Activated T-cell treated with anti-CD3 and anti-CD28 coated beads for 1 hour (primary cell): Measurements from ENCODE around the gene CAMTA1.
"Not testable (repeated sequence)": the region's sequence is repeated elsewhere in the genome, so short reads cannot be mapped to it uniquely, and the experiment has no call there.

Experiments used
- DNase-seq: peaks from one replicate; pipeline ENCODE4 v3.0.0-alpha.2; 2020; ENCODE audit warnings: low read depth

CAMTA1 gene

GRCh38 chr1:7409278-7409677 lies 624.0 kb downstream of the CAMTA1 start:
- DNase-seq: no peak

- DNase-seq: no peak
These were observed 624.9 kb downstream of the CAMTA1 start for GRCh38 chr1:7410156-7410555.

- not testable (repeated sequence) for DNase-seq
These were observed 632.4 kb downstream of the CAMTA1 start for GRCh38 chr1:7417618-7418017.

- DNase-seq: no peak
These were observed 633.3 kb downstream of the CAMTA1 start for GRCh38 chr1:7418442-7419080.

GRCh38 chr1:7420098-7420445 lies 634.8 kb downstream of the CAMTA1 start:
- no peak for DNase-seq

- DNase-seq: no peak
These were observed 635.3 kb downstream of the CAMTA1 start for GRCh38 chr1:7420470-7421100.

- DNase-seq: no peak
These were observed 636.3 kb downstream of the CAMTA1 start for GRCh38 chr1:7421471-7422075.

GRCh38 chr1:7422081-7422480 lies 636.8 kb downstream of the CAMTA1 start:
- no peak for DNase-seq

GRCh38 chr1:7422561-7422960 lies 637.3 kb downstream of the CAMTA1 start:
- no peak for DNase-seq

- no peak for DNase-seq
These were observed 637.7 kb downstream of the CAMTA1 start for GRCh38 chr1:7422966-7423365.

- no peak for DNase-seq
These were observed 639.2 kb downstream of the CAMTA1 start for GRCh38 chr1:7424352-7424890.

- DNase-seq: no peak
These were observed 640.0 kb downstream of the CAMTA1 start for GRCh38 chr1:7425229-7425628.

- no peak for DNase-seq
These were observed 640.5 kb downstream of the CAMTA1 start for GRCh38 chr1:7425771-7426170.

GRCh38 chr1:7426780-7427604 lies 641.7 kb downstream of the CAMTA1 start:
- no peak for DNase-seq

- DNase-seq: no peak
These were observed 642.5 kb downstream of the CAMTA1 start for GRCh38 chr1:7427605-7428300.

- no peak for DNase-seq
These were observed 644.0 kb downstream of the CAMTA1 start for GRCh38 chr1:7429290-7429689.

GRCh38 chr1:7430047-7430608 lies 644.9 kb downstream of the CAMTA1 start:
- DNase-seq: no peak

GRCh38 chr1:7430691-7431090 lies 645.4 kb downstream of the CAMTA1 start:
- DNase-seq: no peak

GRCh38 chr1:7432102-7432899 lies 647.0 kb downstream of the CAMTA1 start:
- no peak for DNase-seq

- DNase-seq: no peak
These were observed 647.7 kb downstream of the CAMTA1 start for GRCh38 chr1:7432900-7433380.

GRCh38 chr1:7434566-7434965 lies 649.3 kb downstream of the CAMTA1 start:
- DNase-seq: no peak
